ENCODE results near the gene MED15.

MED15 gene

DNA sequence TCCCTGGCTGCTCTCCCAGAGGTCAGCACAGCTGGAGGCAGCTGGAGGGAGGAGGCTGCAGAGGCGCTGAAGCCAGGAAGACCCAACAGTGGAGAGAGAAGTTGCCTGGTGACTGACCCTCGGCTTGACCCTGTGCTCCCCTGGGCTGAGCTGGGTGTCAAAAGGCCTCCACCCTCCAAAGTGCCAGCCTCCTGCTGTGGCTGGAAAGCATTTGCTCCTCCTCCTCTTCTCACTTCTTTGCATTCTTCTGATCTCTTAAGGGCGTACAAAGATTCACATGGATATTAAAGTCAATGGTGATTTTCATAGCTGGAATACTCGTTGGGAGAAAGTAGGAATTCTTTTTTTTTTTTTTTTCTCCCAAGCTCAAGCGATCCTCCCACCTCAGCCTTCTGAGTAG, 91.7 kb downstream of the MED15 start:
- POLR2A ChIA-PET, result no interaction called here
- TF ChIP-seq, protein P1, sequence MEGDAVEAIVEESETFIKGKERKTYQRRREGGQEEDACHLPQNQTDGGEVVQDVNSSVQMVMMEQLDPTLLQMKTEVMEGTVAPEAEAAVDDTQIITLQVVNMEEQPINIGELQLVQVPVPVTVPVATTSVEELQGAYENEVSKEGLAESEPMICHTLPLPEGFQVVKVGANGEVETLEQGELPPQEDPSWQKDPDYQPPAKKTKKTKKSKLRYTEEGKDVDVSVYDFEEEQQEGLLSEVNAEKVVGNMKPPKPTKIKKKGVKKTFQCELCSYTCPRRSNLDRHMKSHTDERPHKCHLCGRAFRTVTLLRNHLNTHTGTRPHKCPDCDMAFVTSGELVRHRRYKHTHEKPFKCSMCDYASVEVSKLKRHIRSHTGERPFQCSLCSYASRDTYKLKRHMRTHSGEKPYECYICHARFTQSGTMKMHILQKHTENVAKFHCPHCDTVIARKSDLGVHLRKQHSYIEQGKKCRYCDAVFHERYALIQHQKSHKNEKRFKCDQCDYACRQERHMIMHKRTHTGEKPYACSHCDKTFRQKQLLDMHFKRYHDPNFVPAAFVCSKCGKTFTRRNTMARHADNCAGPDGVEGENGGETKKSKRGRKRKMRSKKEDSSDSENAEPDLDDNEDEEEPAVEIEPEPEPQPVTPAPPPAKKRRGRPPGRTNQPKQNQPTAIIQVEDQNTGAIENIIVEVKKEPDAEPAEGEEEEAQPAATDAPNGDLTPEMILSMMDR (IDR thresholded peaks at IDR 0.05; ENCODE audit: control extremely low read depth, extremely low read depth, low read depth, missing control alignments), result no peak
- CTCF ChIA-PET, result interaction anchor here (0.8 to 1.2 kb wide), 2 partner anchors 27 to 28 kb away, joined by 3 to 4 read pairs; no protein-coding TSS in a partner anchor
- DNase-seq (ENCODE audit: extremely low spot score), result no peak

DNA sequence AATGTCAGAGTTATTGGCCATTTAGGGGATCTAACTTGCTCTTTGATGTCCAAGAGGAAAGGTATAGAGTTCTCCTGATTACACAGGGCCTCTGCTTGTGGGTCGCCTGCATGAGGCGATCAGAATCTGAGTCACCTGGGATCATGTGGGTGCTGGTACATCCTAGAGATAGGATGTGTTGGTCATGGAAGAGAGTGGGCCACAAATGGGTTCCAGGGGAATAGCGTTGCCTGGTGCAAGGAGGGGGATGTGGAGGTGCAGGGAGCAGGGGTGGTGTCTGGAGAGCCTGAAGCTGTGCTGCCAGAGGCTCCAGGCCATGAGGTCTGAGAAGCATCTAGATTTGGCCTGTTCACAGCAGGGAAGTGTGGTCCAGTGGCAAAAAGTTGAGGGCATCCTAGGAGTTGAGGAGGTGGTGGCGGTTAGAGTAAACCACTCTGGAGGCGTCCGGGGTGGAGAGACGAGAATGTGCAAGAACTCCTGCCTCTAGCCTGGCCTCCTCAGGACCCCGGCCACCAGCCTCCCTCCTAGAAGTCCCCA, 92.8 kb downstream of the MED15 start:
- no peak for DNase-seq (ENCODE audit: extremely low spot score)

DNA sequence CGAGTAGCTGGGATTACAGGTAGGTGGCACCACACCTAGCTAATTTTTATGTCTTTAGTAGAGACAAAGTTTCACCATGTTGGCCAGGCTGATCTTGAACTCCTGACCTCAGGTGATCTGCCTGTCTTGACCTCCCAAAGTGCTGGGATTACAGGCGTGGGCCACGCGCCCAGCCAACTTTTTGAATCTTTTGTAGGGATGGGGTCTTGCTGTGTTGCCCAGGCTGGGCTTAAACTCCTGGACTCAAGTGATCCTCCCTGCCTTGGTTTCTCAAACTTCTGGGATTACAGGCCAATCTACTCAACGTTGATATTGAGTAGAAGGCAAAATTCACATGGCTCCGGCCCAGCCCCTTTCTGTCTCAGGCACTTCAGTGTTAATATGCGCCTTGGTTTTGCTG, 93.9 kb downstream of the MED15 start:
- no peak for DNase-seq (ENCODE audit: extremely low spot score)
- ChIA-PET CTCF (interaction anchor here (1.2 to 1.5 kb wide), 2 partner anchors 11 to 37 kb away, joined by 3 read pairs; no protein-coding TSS in a partner anchor), POLR2A (no interaction called here)
- TF ChIP-seq, protein P1 (IDR thresholded peaks at IDR 0.05; ENCODE audit: control extremely low read depth, extremely low read depth, low read depth, missing control alignments), result no peak

More for the DNA sequence above, 92.8 kb downstream of the MED15 start:
- ChIA-PET CTCF (interaction anchor here (1.5 kb wide), 1 partner anchor 10 kb away, joined by 3 read pairs; no protein-coding TSS in a partner anchor), POLR2A (no interaction called here)
- TF ChIP-seq, protein P1 (IDR thresholded peaks at IDR 0.05; ENCODE audit: control extremely low read depth, extremely low read depth, low read depth, missing control alignments), result no peak

DNA sequence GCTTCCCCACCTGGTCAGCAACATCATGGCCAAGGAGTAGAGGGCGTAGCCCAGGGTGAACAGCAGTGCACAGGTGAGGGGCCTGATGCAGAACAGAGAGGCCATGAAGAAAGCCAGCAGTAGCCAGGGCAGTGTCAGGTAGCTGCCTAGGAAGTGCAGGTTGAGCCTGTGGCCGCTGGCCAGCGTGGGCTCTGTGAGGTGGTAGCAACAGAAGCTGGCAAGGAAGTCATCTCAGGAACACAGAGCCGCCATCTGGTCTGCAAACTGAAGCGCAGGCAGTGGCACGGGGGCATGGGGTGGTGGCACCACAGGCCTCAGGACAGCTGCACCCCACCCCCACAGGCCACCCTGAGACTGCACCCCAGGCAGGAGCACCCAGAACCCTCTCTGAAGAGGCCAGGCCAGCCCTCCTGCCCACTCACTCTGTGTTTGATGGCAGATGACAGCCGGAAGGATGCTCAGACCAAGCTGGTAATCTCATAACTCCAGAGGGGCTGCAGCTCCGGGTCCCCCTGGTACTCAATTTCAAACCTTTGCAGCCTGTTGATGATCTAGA, 95.3 kb downstream of the MED15 start:
- ChIA-PET POLR2A (no interaction called here), CTCF (interaction anchor here (1.2 to 1.4 kb wide), 3 partner anchors 10 to 39 kb away, joined by 3 to 4 read pairs (median 3); no protein-coding TSS in a partner anchor)
- TF ChIP-seq, protein P1 (IDR thresholded peaks at IDR 0.05; ENCODE audit: control extremely low read depth, extremely low read depth, low read depth, missing control alignments), result no peak
- DNase-seq (ENCODE audit: extremely low spot score), result no peak

DNA sequence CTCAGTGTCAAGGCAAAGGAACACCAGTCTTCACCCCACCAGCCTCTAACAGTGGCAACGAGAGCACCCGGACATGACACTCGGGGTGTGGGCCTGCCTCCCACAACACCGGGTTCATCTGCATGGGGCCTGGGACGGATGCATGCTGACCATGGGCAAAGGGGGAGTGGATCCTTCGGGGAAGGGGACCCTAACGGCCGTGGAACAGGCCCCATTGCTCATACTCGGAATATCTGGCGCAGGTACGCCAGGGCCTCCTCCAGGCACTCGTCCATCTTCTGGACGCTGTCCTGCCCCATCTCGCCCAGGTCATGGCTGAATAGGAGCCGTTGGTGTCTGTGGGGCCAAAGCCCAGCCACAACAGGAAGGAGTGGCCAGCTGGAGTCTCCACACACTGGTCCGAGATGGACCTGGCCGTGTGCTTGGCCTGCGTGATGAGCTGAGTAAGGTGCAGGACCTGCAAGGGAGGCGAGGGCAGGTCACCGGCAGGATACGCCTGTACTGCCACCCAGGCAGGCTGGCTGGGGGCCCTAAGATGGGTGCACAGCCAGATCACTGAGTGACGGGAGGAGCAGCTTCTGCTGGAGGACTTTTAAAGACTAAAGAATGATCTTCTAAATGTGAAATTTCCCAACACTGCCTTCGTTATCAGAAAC, 96.8 kb downstream of the MED15 start:
- TF ChIP-seq, protein P1 (IDR thresholded peaks at IDR 0.05; ENCODE audit: control extremely low read depth, extremely low read depth, low read depth, missing control alignments), result no peak
- no peak for DNase-seq (ENCODE audit: extremely low spot score)
- CTCF ChIA-PET, result interaction anchor here (0.7 to 2.3 kb wide), 7 partner anchors 9 to 180 kb away, joined by 3 to 6 read pairs (median 3); no protein-coding TSS in a partner anchor
- POLR2A ChIA-PET, result no interaction called here

DNA sequence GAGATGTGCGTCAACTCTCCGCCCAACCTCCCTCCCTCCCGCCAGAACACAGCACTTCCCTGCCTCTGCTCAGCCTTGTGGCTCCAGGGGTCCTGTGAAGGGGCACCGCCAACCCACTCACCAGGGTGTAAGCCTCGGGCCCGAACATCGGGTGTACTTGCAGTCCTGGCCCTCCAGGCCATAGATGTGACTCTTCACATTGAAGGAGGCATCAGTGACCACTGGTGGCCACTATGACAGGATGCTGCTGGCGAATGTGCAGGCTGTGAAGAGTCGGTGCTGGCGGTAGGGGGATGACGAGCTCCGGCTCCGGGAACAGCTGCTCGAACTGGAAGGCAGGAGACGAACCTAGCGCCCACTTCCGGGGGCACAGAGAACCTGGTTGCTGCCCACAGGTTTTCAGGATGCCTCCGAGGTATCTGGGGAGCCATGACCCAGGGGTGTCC, 97.4 kb downstream of the MED15 start:
- ChIA-PET CTCF (interaction anchor here (1.0 to 3.7 kb wide), 8 partner anchors 9 to 179 kb away, joined by 3 to 53 read pairs (median 4); no protein-coding TSS in a partner anchor), POLR2A (no interaction called here)
- TF ChIP-seq, protein P1 (IDR thresholded peaks at IDR 0.05; ENCODE audit: control extremely low read depth, extremely low read depth, low read depth, missing control alignments), result no peak
- no peak for DNase-seq (ENCODE audit: extremely low spot score)

Measured in GM10248 (cell line).